Retinal pigment epithelial cell (primary cell): ENCODE results near the gene BAIAP2.

Experiments used
- DNase-seq: peaks from one replicate; pipeline ENCODE4 v3.0.0-alpha.2; 2010; ENCODE audit warnings: low read depth
- H3K4me3 ChIP-seq: 2 replicates; pipeline ENCODE4 v1.5.1; 2011; ENCODE audit warnings: mild to moderate bottlenecking, low read length, control low read depth, moderate library complexity
- CTCF ChIP-seq: conservative IDR thresholded peaks from 2 replicates; pipeline ENCODE4 v1.5.1; 2011; ENCODE audit warnings: low read depth, low read length, control low read depth, inconsistent platforms

The BAIAP2 gene

GRCh38 chr17:81102352-81102751 lies 67.4 kb downstream of the BAIAP2 start:
- H3K4me3 ChIP-seq, result no peak overlapping the region
- TF ChIP-seq CTCF, result no peak
- DNase-seq, result no peak

GRCh38 chr17:81102869-81103268 lies 67.9 kb downstream of the BAIAP2 start:
- no peak for TF ChIP-seq CTCF
- no peak overlapping the region for H3K4me3 ChIP-seq
- DNase-seq, result no peak

- TF ChIP-seq CTCF, result no peak
- no peak for DNase-seq
- H3K4me3 ChIP-seq, result no peak overlapping the region
These were observed 68.4 kb downstream of the BAIAP2 start for GRCh38 chr17:81103379-81103778.

- H3K4me3 ChIP-seq, result no peak overlapping the region
- no peak for DNase-seq
- no peak for TF ChIP-seq CTCF
These were observed 71.8 kb downstream of the BAIAP2 start for GRCh38 chr17:81106716-81107115.

- no peak overlapping the region for H3K4me3 ChIP-seq
- no peak for DNase-seq
- TF ChIP-seq CTCF, result no peak
These were observed 73.3 kb downstream of the BAIAP2 start for GRCh38 chr17:81108220-81108619.

GRCh38 chr17:81109957-81110356 lies 75.0 kb downstream of the BAIAP2 start:
- no peak for TF ChIP-seq CTCF
- no peak for DNase-seq
- H3K4me3 ChIP-seq, result no peak overlapping the region

- H3K4me3 ChIP-seq, result no peak overlapping the region
- DNase-seq, result no peak
- no peak for TF ChIP-seq CTCF
These were observed 75.6 kb downstream of the BAIAP2 start for GRCh38 chr17:81110488-81111040.
